Measurements from ENCODE around the gene TEAD3. TPM values are rescaled to one million over a fixed set of nuclear protein-coding genes. Genes with fewer than 3 reads are reported as not detected.

The TEAD3 gene
- total RNA-seq, 4 donors from 2014 or later, result 13.7 to 33.5 (median 29.3) TPM

DNA sequence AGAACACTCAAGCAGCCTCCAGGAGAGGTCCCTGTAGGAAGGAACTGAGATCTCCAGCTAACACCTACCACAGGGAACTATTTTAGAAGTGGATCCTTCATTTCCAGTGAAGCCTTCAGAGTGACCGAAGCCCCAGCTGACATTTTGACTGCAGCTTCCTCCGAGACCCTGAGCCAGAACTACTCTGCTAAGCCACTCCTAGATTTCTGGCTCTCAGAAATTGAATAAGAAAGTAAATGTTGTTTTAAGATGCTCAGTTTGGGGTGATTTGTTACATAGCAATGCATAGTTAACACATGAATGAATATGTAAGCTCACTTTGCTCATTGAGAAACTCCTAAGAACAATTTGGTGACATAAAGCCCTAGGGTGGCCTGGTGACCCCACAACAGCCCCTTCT is 10.3 kb upstream of the TEAD3 start:
- no peaks in the 10 kb centered on the region for H3K36me3 ChIP-seq
- H3K4me1 ChIP-seq, result peaks cover 3 to 21% (median 9%) of the 10 kb centered on the region in 3 donors
- TF ChIP-seq CTCF (IDR thresholded peaks at IDR 0.05) (no peak), POLR2A (IDR thresholded peaks at IDR 0.05) (no peak)
- no peak for DNase-seq
- H3K9me3 ChIP-seq, result no peaks in the 10 kb centered on the region
- H3K4me3 ChIP-seq, result no peak overlapping the region
- H3K27ac ChIP-seq, result no peak overlapping the region
- 87 to 88% methylated on average over 2 of the region's 2 CpGs for WGBS, 2 donors
- H3K27me3 ChIP-seq, result peaks cover 0 to 93% (median 4%) of the 10 kb centered on the region in 4 donors
- intact Hi-C loops (cut with DNase I), result no loop called here

DNA sequence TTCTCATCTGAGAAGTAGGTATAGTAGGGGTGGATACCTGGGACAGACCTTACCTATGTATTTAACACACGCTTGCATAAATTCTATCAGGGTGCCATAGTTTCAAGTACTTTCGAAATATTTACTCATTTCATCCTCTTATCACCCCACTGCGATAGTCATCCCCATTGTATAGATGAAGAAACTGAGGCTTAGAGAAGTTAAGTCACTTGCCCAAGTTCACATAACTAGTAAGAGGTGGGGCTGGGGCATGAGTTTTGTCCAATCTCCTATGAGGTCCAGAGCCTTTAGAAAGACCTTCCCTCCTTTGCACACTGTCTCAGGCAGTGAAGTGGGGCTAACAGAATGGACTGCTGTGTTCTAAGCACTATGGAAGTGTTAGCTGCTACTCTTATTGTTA is 9.7 kb upstream of the TEAD3 start:
- intact Hi-C loops (cut with DNase I), result no loop called here
- Histone ChIP-seq H3K4me1 (peaks cover 2 to 16% (median 3%) of the 10 kb centered on the region in 3 donors), H3K36me3 (no peaks in the 10 kb centered on the region), H3K27ac (no peak overlapping the region), H3K27me3 (peaks cover 0 to 87% (median under 1%) of the 10 kb centered on the region in 4 donors), H3K4me3 (no peak overlapping the region), H3K9me3 (no peaks in the 10 kb centered on the region)
- TF ChIP-seq CTCF (IDR thresholded peaks at IDR 0.05), result no peak
- no peak for TF ChIP-seq POLR2A (IDR thresholded peaks at IDR 0.05)
- DNase-seq, result no peak
- WGBS, 2 donors, result 92 to 93% methylated on average over 3 of the region's 3 CpGs

- no peak overlapping the region for H3K27ac ChIP-seq
- H3K9me3 ChIP-seq, result no peaks in the 10 kb centered on the region
- WGBS, 2 donors, result 33% methylated on average over 1 of the region's 21 CpGs; no CpG with 5 or more reads in 1 of the 2 donors
- H3K4me1 ChIP-seq, result peaks cover 0 to 12% (median 3%) of the 10 kb centered on the region in 3 donors
- intact Hi-C loops (cut with DNase I), result no loop called here
- H3K4me3 ChIP-seq, result no peak overlapping the region
- H3K27me3 ChIP-seq, result peaks cover 0 to 82% (median 0%) of the 10 kb centered on the region in 4 donors
- no peak for DNase-seq
- no peaks in the 10 kb centered on the region for H3K36me3 ChIP-seq
- TF ChIP-seq CTCF (IDR thresholded peaks at IDR 0.05) (no peak), POLR2A (IDR thresholded peaks at IDR 0.05) (no peak)
Observed at GRCh38 chr6:35505999-35506412, 9.1 kb upstream of the TEAD3 start.

DNA sequence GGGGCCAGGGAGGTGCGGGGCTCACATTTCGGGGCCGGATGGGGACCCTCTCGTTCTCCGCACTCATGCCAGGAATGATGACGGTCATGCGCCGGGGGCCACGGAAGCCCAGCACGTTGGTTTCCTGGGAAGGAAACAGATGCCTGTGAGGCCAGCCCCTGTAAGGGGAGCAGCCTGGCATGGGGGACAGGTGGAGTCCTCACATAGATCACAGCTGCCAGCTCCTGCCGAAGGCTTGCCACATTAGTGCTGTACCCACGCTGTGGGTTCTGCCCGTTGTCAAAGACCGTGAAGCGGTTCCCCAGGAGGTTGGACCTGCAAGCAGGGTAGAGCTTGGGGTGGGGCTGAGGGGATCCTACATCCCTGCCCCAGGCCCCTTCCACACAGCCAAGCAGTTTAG is 6.7 kb upstream of the TEAD3 start:
- TF ChIP-seq CTCF (IDR thresholded peaks at IDR 0.05) (no peak), POLR2A (IDR thresholded peaks at IDR 0.05) (no peak)
- no peak overlapping the region for H3K4me3 ChIP-seq
- WGBS, 2 donors, result 31 to 37% methylated on average over 2 to 6 of the region's 15 CpGs
- H3K27me3 ChIP-seq, result peaks cover 0 to 73% (median 0%) of the 10 kb centered on the region in 4 donors
- no peaks in the 10 kb centered on the region for H3K36me3 ChIP-seq
- intact Hi-C loops (cut with DNase I), result no loop called here
- DNase-seq, result no peak
- H3K9me3 ChIP-seq, result no peaks in the 10 kb centered on the region
- peaks cover 0 to 22% (median 5%) of the 10 kb centered on the region in 3 donors for H3K4me1 ChIP-seq
- no peak overlapping the region for H3K27ac ChIP-seq

DNA sequence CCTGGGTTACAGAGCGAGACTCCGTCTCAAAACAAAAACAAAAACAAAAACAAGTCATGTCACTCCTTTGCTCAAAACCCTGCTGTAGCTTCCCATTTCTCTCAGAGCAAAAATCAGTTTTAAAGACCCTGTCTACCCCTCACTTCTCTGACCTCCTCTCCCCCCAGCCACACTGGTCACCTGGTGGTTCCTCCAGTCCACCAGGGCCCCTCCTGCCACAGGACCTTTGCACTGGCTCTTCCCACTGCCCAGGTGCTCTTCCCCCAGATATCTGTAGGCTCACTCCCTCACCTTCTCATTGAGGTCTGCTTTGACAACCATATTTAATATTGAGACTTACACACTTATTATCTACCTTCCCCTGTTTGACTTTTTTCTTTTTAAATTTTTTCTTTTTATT is 4.9 kb upstream of the TEAD3 start:
- DNase-seq, result no peak
- Histone ChIP-seq H3K27me3 (peaks cover 0 to 70% (median 0%) of the 10 kb centered on the region in 4 donors), H3K27ac (no peak overlapping the region), H3K4me1 (peaks cover 7 to 34% (median 13%) of the 10 kb centered on the region in 3 donors), H3K4me3 (no peak overlapping the region), H3K36me3 (no peaks in the 10 kb centered on the region), H3K9me3 (no peaks in the 10 kb centered on the region)
- TF ChIP-seq POLR2A (IDR thresholded peaks at IDR 0.05) (no peak), CTCF (IDR thresholded peaks at IDR 0.05) (no peak)
- intact Hi-C loops (cut with DNase I), result no loop called here
- WGBS, 2 donors, result 100% methylated on average over 2 of the region's 2 CpGs; no CpG with 5 or more reads in 1 of the 2 donors

All from esophagus squamous epithelium (tissue), 5 donors.